Middle frontal gyrus (tissue), 1 donor: ENCODE data around the gene STK4.
"Not testable (repeated sequence)": the region's sequence is repeated elsewhere in the genome, so short reads cannot be mapped to it uniquely, and the experiment has no call there.

Source experiments
- DNase-seq: peaks from one replicate; pipeline ENCODE4 v3.0.0-alpha.2; 2015; ENCODE audit warnings: low spot score; ENCODE audit errors: extremely low spot score

STK4 gene

DNA sequence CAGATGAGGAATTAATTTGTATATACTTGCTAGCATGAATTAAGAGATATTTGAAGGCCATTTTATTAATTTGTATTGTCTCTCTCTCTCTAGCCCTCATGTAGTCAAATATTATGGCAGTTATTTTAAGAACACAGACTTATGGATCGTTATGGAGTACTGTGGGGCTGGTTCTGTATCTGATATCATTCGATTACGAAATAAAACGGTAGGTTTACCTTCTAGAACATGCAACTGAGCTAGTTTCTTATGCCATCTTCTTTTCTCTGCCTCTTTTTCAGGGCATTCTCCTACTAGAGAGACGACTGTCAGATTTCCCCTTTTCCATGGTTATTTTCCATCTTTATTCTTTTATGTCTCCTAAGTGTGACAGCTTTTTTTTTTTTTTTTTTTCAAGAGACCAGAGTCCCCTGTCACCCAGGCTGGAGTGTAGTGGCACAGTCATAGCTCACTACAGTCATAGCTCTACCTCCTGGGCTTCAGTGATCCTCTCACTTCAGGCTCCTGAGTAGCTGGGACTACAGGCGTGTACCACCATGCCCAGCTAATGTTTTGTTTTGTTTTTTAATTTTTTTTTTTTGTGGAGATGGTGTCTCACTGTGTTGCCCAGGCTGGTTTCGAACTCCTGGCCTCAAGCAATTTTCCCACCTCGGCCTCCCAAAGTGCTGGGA is 15.6 kb downstream of the STK4 start:
- DNase-seq = no peak

DNA sequence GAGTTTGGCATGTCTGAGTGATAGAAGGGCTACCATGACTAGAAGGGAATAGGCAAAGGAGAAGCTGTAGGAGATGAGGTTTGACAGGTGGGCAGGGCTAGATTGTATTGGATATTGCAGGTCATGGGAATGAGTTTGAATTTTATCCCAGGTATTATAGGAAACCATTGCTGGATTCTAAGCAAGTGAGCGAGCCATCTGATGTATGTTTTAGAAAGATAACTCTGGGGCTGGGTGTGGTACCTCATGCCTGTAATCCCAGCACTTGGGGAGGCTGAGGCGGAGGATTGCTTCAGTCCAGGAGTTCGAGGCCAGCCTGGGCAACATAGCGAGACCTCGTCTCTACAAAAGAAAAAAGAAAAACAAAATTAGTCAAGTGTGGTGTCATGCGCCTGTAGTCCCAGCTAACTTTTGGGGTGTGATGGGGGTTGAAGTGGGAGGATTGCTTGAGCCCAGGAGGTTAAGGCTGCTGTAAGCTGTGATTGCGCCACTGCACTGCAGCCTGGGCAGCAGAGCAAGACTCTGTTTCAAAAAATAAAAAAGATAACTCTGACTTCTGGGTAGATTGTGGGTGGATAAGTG is 16.9 kb downstream of the STK4 start:
- DNase-seq = no peak

DNA sequence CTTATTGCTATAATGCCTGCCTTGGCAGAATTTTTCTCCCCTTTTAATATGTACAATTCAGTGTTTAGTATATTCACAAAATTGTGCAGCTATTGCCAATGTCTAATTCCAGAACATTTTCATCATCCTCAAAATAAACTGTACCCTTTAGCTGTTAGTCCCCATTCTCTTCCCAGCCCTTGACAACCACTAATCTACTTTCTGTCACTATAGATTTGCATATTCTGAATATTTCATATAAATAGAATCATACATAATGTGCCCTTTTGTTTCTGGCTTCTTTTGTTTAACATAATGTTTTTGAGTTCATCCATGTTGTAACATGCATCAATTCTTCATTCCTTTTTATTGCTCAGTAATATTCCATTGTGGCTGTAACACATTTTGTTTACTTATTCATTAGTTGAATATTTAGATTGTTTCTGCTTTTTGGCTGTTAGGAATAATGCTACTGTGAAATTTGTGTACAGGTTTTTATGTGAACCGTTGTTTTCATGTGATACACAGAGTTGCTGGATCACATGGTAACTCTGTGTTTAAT is 22.4 kb downstream of the STK4 start:
- DNase-seq = no peak

- no peak for DNase-seq
Measured at GRCh38 chr20:44990425-44990824, 24.1 kb downstream of the STK4 start.

DNA sequence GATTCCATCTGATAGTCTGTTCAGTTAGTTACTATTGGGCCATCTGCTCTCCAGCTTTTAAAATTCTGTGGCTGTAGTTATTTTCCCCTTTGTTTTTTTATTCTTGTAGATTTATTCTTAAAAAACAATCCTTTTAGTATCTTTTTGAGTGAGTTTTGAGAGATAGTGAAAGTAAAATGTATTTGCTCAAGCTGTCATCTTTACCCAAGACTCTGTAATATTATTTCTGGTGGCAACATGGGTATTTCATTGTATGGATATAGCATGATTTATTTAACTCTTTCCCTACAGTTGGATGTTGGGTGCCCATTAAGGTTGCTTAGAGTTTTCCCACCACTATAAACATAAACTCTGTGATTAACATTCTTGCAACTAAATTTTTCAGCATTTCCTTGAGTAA is 24.6 kb downstream of the STK4 start:
- no peak for DNase-seq

- no peak for DNase-seq
Measured at GRCh38 chr20:44993343-44993742, 27.0 kb downstream of the STK4 start.

DNA sequence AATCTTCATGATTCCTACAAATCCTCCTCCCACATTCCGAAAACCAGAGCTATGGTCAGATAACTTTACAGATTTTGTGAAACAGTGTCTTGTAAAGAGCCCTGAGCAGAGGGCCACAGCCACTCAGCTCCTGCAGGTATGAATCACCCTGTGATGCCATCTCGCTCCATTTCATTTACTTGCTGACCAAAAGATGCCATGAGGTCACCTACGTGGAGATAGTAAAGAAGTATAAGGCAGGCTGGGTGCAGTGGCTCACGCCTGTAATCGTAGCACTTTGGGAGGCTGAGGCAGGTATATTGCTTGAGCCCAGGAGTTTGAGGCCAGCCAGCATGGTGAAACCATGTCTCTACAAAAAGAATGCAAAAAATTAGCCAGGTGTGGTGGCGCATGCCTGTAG is 30.9 kb downstream of the STK4 start:
- no peak for DNase-seq

DNA sequence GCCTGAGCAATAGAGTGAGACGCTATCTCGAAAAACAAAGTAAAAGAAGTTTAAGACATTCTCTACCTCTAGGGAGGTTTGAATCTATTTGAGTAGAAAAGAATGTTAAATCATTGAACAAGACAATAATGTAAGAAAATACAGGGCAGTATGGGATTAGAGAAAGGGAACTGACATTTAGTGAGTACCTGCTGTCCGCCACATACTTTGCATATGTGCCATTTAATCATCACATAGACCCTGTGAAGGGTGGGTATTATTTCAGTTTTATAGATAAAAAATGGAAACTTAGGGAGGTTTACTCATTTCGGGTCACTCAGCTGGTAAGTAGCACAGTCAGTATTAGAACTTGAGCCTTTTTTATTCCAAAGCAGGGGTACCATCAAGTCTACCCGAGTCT is 31.4 kb downstream of the STK4 start:
- DNase-seq = no peak

DNA sequence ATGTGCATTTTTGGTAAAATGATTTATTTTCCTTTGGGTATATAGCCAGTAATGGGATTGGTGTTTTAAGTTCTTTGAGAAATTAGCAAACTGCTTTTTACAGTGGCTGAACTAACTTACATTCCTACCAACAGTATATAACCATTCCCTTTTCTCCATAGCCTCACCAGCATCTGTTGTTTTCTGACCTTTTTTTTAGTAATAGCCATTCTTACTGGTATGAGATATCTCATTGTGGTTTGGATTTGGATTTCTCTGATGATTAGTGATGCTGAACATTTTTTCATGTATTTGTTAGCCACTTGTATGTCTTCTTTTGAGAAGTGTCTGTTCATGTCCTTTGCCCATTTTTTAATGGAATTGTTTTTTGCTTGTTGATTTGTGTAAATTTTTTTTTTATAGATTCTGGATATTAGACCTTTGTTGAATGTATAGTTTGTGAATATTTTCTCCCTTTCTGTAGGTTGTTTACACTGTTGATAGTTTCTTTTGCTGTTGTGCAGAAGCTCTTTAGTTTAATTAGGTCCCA is 42.3 kb downstream of the STK4 start:
- DNase-seq = no peak

DNA sequence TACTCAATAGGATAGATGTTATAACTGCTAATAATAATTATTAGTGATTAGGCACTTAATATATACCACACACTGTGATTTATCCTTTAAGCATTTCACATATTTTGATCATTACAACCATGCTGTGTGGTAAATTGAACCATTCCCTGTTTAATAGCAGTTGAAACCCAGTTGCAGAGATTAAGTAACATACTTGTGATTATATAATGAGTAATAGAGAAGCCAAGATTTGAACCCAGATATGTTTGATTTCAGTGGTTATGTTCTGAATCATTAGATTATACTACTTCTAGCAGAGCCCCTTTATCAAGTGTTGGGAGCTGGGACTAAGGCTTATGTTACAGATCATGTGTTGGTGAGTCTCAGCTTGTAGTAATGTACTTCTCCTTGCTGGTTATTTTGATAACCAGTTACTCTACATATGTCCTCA is 44.1 kb downstream of the STK4 start:
- no peak for DNase-seq

DNA sequence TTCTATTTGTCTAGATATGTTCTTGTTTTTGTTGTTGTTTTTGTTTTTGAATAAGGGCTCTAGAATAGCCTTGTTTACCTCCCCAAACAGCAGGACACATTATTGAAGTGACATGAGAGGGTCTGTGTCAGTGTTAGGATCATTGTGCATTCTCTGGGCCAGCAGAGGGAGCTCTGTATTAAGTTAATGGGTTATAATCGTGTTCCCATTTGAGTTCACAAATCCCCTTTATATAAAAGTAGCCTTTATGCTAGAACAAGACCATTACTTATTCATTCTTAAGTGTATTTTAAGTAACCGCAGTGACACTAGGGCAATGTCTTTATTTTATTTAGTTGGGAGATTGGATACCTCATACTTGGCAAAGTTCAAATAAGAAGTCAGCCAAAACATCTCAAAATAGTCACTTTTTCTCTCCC is 44.8 kb downstream of the STK4 start:
- DNase-seq = peak; percentile 53

GRCh38 chr20:45012682-45013302 is 46.5 kb downstream of the STK4 start:
- DNase-seq = no peak

- not testable (repeated sequence) for DNase-seq
Measured at GRCh38 chr20:45014131-45014530, 47.8 kb downstream of the STK4 start.

DNA sequence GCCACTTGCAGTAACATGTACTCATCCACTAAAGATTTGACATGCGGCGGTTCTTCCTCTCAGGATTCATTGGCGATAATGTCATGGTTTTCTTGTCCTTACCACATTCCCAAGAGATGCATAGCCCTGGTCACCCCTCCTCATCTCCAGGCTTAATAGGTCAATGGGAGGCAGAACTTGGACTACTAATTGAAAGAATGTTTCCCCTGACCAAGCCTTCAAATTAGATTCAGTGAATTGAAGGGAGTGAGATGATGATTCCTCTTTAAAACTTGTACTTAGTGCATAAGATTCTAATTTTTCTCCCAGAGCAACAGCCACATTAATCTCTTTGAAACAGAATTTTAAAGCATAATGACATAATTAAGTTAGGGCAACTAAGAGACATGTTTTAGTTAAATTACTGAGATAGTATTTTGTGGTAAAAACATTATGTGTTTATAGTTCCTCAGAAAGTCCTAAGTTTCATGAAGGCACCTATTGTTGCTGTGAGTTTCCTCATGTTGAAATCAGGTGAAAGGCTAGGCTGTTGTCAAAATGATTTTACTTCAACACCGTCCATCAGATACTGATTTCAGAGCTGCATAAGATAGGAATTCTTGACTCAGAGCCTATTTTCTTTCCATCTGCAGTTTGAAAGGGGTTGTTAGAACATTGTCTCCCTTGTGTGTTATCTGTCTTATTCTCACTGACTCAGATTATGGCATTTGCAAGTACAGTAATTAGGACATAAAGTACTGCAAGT is 48.5 kb downstream of the STK4 start:
- no peak for DNase-seq

DNA sequence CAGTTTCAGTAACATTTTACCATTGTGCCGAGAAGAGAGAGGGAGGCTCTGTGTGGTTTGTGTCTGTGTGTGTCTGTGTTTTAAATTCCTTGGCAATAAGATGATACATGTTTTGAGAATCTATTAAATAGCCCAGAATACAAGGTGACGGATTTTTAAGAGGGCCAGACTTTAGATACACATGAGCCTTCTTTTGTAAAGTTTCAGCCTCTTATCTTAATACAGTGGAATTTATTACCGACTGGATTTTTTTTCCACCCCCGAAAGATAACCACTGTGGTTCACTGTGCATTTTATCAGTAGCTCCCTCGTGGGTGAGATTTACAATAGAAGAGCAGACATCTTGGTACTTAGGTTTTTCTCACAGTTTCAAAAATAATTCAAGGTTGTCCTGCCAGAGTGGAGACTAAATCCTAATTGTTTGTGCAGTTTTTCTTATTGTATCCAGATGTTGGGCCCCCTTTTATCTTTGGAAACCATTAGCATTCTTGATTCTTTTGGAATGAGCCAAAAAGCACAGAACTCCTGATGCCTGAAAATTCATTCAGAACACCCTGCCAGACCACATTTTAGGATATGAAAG is 49.9 kb downstream of the STK4 start:
- no peak for DNase-seq

GRCh38 chr20:45017281-45017680 is 51.0 kb downstream of the STK4 start:
- DNase-seq = no peak

DNA sequence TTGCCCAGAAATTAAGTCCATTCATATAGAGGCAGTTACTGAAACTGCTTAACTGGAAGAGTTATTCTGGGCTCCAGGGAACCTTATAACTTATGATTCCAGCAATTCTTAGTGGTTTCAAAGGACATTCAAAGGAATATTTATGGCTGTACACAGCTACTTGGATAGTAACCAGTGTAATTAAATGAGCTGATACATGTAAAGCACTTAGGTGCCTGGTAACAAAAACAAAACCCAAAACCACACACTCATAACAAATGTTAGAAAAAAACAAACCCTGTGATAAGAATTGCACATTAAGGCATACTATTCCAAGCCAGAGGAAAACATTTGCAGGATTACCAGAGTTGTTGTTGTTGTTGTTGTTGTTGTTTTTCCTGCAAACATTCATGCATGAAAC is 51.5 kb downstream of the STK4 start:
- no peak for DNase-seq

DNA sequence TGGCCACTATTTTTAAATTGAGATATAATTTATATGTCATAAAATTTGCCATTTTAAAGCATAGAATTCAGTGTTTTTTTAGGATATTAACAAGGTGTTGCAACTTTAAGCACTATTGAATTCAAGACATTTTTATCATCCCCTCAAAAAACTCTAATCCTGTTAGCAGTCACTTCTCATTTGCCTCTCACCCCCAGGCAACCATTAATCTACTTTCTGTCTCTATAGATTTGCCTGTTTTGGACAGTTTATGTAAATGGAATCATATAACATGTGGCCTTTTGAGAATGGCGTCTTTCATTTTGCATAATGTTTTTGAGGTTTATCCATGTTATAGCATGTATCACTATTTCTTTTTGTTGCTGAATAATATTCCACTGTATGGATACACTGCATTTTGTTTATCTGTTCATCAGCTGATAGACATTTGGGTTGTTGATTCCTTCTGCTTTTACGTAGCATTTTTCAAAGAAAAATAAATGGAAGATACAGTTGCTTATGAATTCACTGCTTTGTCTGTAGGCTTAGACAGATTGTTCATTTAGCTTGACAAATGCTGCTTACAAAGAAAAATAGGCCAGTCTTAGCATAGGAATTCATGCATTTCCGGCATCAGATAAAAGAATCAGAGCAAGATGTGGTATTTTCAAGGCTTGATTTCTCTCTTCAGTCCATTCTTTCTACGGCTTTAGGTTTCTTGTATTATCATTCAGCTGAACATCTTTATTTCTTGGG is 52.9 kb downstream of the STK4 start:
- DNase-seq = no peak

DNA sequence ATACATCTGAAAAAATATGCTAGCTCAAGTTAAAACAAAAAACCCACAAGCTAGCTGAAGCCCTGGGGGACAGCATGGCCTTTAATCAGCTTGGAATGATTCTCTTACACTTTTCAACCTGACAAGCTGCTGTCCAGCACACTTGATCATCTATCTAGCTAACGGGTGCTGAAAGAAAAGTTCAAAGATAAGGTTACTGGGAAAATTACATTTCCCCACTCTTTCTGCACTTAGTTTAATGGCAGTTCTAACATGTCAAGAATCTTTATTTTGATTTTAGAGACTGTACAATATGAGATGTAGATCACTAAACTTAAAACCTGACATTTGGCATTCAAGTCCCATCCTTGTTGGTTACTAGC is 53.4 kb downstream of the STK4 start:
- DNase-seq = no peak

DNA sequence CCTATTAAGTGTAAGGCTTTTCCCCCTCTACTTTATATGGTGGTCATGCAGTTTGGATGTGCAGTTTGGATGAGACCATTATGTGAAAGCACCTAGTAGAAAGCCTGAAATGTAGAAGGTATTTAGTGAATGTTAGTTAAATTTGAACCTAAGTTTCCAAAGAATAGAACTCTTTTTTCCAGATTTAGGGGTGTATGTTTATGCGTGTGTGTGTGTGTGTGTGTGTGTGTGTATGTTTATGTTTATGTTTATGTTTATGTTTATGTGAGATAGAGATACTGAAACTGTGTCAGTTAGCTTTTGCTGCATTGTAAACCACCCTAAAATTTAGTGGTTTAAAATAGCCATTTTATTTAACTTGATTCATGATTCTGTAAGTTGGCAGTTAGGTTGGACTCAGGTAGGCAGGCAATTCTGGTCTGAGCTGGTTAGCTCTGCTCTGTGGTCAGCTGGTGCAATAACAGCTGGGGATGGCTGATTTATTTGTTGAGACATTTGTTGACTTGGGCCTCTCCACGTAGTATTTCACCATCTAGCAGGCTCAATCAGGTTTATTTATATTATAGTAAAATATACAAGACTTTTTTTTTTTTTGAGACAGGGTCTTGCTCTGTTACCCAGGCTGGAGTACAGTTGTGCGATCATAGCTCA is 54.0 kb downstream of the STK4 start:
- DNase-seq = no peak
